MM.1S (cell line): ENCODE results near the gene PTGIR.

Experiments used
- DNase-seq: peaks from one replicate; pipeline ENCODE4 v3.0.0-alpha.2; 2015
- H2AFZ ChIP-seq: fragments of 300-600 bp; sonication (generic); 2 replicates; pipeline ENCODE4 v1.6.0; 2016; ENCODE audit warnings: antibody characterized with exemption, low read length
- H3F3A ChIP-seq: fragments of 300-600 bp; sonication (generic); 2 replicates; pipeline ENCODE4 v1.6.1; 2016; ENCODE audit warnings: mild to moderate bottlenecking, antibody characterized with exemption, low read length, moderate library complexity, mixed read lengths; ENCODE audit not compliant: insufficient read depth
- H3K27ac ChIP-seq: fragments of 300-600 bp; sonication (generic); 2 replicates; pipeline ENCODE4 v1.5.1; 2016; ENCODE audit warnings: mild to moderate bottlenecking, low read length
- H3K27me3 ChIP-seq: fragments of 300-600 bp; sonication (generic); replicated peaks from 2 replicates; pipeline ENCODE4 v1.6.0; 2016; ENCODE audit warnings: low read length; ENCODE audit not compliant: insufficient read depth
- H3K36me3 ChIP-seq: fragments of 300-600 bp; sonication (generic); replicated peaks from 2 replicates; pipeline ENCODE4 v1.6.1; 2016; ENCODE audit warnings: mild to moderate bottlenecking, low read length, mixed read lengths; ENCODE audit not compliant: insufficient read depth
- H3K4me1 ChIP-seq: fragments of 300-600 bp; sonication (generic); 2 replicates; pipeline ENCODE4 v1.6.1; 2016; ENCODE audit warnings: low read length, mixed read lengths
- H3K4me2 ChIP-seq: fragments of 300-600 bp; sonication (generic); 2 replicates; pipeline ENCODE4 v1.6.0; 2016; ENCODE audit warnings: low read depth, low read length
- H3K4me3 ChIP-seq: fragments of 300-600 bp; sonication (generic); 2 replicates; pipeline ENCODE4 v1.5.1; 2016; ENCODE audit warnings: low read length, mixed read lengths
- H3K79me2 ChIP-seq: fragments of 300-600 bp; sonication (generic); 2 replicates; pipeline ENCODE4 v1.6.1; 2016; ENCODE audit warnings: mixed run types, low read length, mixed read lengths
- H3K9ac ChIP-seq: fragments of 300-600 bp; sonication (generic); 2 replicates; pipeline ENCODE4 v1.6.1; 2016; ENCODE audit warnings: low read length, mixed read lengths
- H3K9me2 ChIP-seq: fragments of 300-600 bp; sonication (generic); replicated peaks from 2 replicates; pipeline ENCODE4 v1.6.1; 2016; ENCODE audit warnings: mild to moderate bottlenecking, low read length, mixed read lengths; ENCODE audit not compliant: insufficient read depth
- H3K9me3 ChIP-seq: fragments of 300-600 bp; sonication (generic); replicated peaks from 2 replicates; pipeline ENCODE4 v1.6.1; 2016; ENCODE audit warnings: mild to moderate bottlenecking, low read length, mixed read lengths; ENCODE audit not compliant: insufficient read depth
- H4K20me1 ChIP-seq: fragments of 300-600 bp; sonication (generic); 2 replicates; pipeline ENCODE4 v1.6.1; 2016; ENCODE audit warnings: mild to moderate bottlenecking, low read length, moderate library complexity, mixed read lengths; ENCODE audit not compliant: insufficient read depth
- EZH2 ChIP-seq: fragments of 300-600 bp; sonication (generic); optimal IDR thresholded peaks from 2 replicates; pipeline ENCODE3; 2017; ENCODE audit warnings: low read depth, mild to moderate bottlenecking, antibody characterized with exemption, low read length, mixed read lengths
- EZH2phosphoT487 ChIP-seq: fragments of 300-600 bp; sonication (generic); IDR thresholded peaks from 2 replicates; pipeline ENCODE4 v1.6.1; 2018; ENCODE audit warnings: antibody characterized with exemption, low read length
- TF ChIP-seq, protein P1 (sequence below): fragments of 300-600 bp; sonication (generic); IDR thresholded peaks from 2 replicates; pipeline ENCODE4 v1.5.1; 2016; ENCODE audit warnings: antibody characterized with exemption, low read length, mixed read lengths

Gene PTGIR

DNA sequence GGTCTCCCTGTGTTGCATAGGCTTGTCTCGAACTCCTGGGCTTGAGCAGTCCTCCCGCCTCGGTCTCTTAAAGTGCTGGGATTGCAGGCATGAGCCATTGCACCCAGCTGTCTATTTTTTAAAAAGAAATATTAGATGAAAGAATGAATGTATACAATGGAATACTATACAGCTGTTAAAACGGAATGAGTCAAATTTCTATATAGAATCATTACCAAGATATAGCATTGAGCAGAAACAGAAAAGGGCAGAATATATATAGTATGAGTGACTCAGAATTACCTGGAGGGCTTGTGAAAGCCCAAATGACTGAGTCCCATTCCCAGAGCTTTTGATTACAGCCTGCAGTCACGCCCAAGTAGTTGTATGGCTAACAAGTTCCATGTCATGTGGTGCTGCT lies 31.7 kb upstream of the PTGIR start:
- Histone ChIP-seq H3K27ac (no peak overlapping the region), H3K9me3 (no peaks in the 10 kb centered on the region), H3K9ac (no peak overlapping the region), H3F3A (peaks cover 4% of the 10 kb centered on the region), H3K27me3 (peaks cover 83% of the 10 kb centered on the region), H4K20me1 (no peaks in the 10 kb centered on the region), H3K4me3 (no peak overlapping the region), H3K9me2 (no peaks in the 10 kb centered on the region), H3K79me2 (no peaks in the 10 kb centered on the region), H3K4me1 (peaks cover 11% of the 10 kb centered on the region), H3K4me2 (no peak overlapping the region), H2AFZ (no peak overlapping the region), H3K36me3 (no peaks in the 10 kb centered on the region)
- no peak for DNase-seq
- TF ChIP-seq, protein P1, sequence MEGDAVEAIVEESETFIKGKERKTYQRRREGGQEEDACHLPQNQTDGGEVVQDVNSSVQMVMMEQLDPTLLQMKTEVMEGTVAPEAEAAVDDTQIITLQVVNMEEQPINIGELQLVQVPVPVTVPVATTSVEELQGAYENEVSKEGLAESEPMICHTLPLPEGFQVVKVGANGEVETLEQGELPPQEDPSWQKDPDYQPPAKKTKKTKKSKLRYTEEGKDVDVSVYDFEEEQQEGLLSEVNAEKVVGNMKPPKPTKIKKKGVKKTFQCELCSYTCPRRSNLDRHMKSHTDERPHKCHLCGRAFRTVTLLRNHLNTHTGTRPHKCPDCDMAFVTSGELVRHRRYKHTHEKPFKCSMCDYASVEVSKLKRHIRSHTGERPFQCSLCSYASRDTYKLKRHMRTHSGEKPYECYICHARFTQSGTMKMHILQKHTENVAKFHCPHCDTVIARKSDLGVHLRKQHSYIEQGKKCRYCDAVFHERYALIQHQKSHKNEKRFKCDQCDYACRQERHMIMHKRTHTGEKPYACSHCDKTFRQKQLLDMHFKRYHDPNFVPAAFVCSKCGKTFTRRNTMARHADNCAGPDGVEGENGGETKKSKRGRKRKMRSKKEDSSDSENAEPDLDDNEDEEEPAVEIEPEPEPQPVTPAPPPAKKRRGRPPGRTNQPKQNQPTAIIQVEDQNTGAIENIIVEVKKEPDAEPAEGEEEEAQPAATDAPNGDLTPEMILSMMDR = no peak
- TF ChIP-seq EZH2phosphoT487 (no peak), EZH2 (no peak)

DNA sequence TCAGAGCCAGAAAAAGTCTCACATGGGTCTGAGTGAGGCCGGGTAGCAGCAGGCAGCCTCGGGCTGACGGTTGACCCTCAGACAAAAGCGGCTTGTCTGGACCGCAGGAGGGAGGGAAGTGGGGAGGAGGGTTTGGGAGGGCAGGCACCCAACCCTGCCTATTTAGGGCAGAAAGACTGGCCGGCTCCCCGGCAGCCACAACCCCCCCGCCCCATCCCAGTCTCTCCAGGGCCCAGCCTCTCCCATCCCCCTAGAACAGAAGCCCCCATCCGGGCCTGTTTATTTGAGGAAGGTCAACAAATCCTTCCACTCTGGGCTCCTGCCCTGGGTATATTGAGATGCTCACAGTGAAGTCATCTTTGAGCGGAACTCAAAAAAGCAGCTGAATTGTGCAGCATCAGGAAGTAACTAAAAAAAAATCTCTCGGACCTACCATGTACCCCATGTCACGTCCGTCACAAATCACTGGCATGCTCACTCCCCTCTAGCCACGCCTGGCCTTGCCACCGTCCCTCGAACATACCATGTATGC lies 29.8 kb upstream of the PTGIR start:
- Histone ChIP-seq H3K36me3 (no peaks in the 10 kb centered on the region), H3K79me2 (no peaks in the 10 kb centered on the region), H3K4me3 (no peak overlapping the region), H3K9me2 (no peaks in the 10 kb centered on the region), H3K9ac (no peak overlapping the region), H3K4me2 (no peak overlapping the region), H3F3A (peaks cover 3% of the 10 kb centered on the region; the same call in 1 of the 2 replicates), H3K9me3 (no peaks in the 10 kb centered on the region), H3K27ac (no peak overlapping the region), H2AFZ (no peak overlapping the region), H3K4me1 (peaks cover 2% of the 10 kb centered on the region), H3K27me3 (peaks cover 81% of the 10 kb centered on the region), H4K20me1 (no peaks in the 10 kb centered on the region)
- TF ChIP-seq EZH2phosphoT487 (no peak), EZH2 (no peak)
- TF ChIP-seq, protein P1 = no peak
- no peak for DNase-seq

DNA sequence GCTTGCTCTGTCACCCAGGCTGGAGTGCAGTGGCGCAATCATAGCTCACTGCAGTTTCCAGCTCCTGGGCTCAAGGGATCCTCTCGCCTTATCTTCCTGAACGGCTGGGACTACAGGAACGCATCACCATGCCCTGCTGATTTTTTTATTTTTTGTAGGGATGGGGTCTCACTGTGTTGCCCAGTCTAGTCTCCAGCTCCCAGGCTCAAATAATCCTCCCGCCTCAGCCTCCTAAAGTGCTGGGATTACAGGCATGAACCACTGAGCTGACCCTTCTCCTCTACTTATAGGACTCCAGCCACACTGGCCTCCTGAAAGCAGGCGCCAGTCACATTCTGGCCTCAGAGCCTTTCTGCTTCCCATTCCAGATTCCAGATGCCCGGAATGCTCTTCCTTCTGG lies 25.6 kb upstream of the PTGIR start:
- H3K27me3 ChIP-seq = peaks cover 64% of the 10 kb centered on the region
- H3K9ac ChIP-seq = no peak overlapping the region
- H3K4me3 ChIP-seq = no peak overlapping the region
- no peak overlapping the region for H2AFZ ChIP-seq
- no peaks in the 10 kb centered on the region for H3K9me3 ChIP-seq
- no peak overlapping the region for H3K27ac ChIP-seq
- no peaks in the 10 kb centered on the region for H4K20me1 ChIP-seq
- no peaks in the 10 kb centered on the region for H3F3A ChIP-seq
- TF ChIP-seq EZH2 = no peak
- TF ChIP-seq EZH2phosphoT487 = no peak
- H3K36me3 ChIP-seq = no peaks in the 10 kb centered on the region
- no peaks in the 10 kb centered on the region for H3K4me1 ChIP-seq
- no peaks in the 10 kb centered on the region for H3K79me2 ChIP-seq
- H3K4me2 ChIP-seq = no peak overlapping the region
- no peak for DNase-seq
- no peaks in the 10 kb centered on the region for H3K9me2 ChIP-seq
